HG03280 (cell line): ENCODE data around the gene EEF1G.
A peak's percentile ranks its signal among the peaks of the same experiment; 100 is the strongest.
"Not testable (repeated sequence)": the region's sequence is repeated elsewhere in the genome, so short reads cannot be mapped to it uniquely, and the experiment has no call there.

Experiments used
- ATAC-seq: cut with Tn5 transposase; IDR thresholded peaks from one replicate; pipeline ENCODE4 v1.9.1; 2021; ENCODE audit warnings: mild to moderate bottlenecking, moderate library complexity; ENCODE audit not compliant: unreplicated experiment

Gene EEF1G

DNA sequence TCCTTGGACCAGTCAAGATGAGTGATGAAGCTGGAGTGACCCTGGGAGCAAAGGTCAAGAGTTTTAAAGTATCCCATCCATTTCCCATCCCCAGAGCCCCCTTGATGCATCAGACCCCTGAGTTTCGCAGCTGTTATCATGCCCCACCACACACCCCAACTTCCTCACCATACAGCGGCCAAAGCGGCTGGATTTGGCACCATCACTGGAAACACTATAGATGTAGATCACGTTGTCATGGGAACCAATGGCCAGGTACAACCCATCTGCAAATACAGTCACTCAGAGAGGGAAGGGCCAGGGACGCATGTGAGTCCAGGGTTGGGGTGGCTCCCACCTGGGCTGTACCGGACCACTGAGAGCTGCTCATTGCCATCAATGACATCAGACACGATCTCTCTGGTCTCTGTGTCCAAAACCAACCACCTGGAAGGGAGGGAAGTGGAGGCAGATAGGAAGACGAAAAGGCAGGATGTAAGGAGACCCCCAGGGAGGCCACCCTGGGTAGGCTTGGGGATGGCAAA is 30.1 kb upstream of the EEF1G start:
- ATAC-seq, result no peak

DNA sequence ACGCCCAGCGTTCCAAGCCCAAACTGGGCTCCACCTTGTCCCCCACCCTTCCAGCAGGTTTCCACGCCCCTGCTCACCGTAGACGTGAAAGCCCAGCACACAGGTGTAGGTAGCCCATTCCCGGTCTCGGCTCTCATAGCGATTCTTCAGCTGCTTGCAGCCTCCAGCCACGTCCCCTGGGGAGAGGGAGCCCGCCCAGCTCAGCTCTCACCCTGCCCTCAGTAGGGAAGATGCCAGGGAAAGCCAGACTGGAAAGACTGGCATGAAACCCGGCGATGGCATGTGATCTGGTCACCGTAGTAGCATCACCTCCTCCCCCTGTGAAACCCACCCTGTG is 29.3 kb upstream of the EEF1G start:
- no peak for ATAC-seq

DNA sequence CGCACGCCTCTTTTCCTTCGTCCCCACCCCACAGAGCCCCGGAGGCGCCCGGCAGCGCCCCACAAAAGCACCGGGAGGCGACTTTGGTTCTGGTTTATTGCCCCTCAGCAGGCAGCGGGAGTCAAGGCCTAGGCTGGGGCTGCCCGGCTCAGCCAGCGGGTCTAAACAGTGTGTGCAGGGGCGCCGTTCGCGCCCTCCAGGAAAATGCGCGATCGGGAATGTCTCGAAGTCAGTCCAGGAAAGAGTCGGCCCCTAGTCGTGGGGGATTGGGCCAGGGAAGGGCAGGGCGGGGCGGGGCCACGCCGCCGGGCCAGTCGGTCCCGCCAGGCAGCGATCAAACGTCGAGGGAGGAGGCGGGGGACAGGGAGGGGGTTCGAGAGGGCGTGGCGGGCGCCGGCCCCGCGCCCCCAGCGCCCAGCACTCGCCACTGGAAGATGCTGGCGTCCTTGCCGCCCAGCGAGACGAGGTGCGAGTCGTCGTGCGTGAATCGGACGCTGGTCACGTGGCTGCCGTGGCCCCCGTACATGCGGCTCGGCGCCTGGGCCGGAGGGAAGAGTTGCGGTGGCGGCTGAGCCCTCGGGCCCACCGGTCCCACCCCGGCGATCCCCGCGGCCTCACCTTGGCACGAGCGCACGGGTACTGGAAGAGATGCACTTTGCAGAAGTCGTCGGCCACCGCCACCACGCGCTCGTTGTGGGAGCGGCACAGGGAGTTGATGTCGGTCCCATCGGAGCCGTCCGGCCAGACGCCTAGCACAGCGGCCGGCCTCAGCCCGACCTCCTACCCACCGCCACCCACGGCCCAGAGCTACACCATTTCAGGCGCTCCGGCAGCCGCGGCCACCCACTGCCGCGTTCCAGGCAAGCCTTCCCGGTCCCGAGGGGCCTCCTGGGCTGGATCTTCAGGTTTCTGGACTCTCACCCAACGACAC is 28.7 kb upstream of the EEF1G start:
- ATAC-seq, result no peak

DNA sequence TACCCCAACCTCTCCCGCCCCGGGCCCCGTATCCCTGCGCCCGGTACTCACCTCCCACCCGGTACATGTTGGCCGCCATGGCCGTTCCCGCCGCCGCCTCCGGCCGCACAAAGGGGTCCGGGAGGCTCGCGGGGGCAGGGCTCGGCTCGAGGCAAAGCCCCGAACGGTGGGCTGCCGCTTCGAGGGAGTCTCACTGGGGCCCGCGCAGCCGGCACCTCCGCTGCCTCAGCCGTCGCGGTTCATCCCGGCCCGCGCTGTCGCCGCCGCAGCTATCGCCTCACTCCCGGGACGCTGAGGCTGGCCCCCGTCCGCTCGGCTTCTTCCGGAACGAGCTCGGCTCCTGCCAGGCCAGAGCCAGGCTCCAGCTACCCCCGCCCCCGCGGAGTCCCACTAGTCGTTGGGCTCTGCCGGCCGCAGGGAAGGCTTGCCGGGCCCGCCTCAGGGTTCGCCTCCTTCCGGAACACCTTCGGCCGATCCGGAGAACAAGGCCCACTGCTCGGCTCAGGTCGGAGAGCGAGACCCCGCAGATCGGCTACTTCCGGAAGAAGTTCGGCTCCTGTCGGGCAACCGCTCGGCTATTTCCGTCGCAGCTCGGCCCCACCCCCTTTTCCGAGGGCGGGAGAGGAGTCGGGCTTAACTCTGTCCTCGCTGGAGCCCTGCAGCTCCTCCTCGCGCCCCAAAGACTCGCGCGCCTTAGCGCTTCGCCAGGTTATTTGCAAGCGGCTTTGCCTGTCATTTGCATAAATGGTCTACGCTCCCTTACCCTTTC is 27.9 kb upstream of the EEF1G start, which contains the start of gene MTA2:
MTA2 (minus strand) TSS at position 494 of the 769 bp plus-strand sequence; CDS start at position 79, 415 bp downstream.
- ATAC-seq, result peak; percentile 79

DNA sequence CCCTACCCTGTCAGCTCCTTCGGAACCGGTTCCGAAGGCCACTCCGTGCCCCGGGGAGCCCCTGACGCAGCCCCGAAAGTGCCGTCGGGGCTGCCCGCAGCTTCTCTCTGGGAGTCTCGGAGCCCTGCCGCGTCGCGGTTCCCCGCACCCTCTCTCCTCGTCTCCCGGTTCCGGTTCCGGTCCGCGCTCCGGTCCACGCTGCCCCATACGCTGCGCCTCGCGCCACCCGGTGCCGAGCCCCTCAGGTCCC is 27.4 kb upstream of the EEF1G start:
- ATAC-seq, result no peak

DNA sequence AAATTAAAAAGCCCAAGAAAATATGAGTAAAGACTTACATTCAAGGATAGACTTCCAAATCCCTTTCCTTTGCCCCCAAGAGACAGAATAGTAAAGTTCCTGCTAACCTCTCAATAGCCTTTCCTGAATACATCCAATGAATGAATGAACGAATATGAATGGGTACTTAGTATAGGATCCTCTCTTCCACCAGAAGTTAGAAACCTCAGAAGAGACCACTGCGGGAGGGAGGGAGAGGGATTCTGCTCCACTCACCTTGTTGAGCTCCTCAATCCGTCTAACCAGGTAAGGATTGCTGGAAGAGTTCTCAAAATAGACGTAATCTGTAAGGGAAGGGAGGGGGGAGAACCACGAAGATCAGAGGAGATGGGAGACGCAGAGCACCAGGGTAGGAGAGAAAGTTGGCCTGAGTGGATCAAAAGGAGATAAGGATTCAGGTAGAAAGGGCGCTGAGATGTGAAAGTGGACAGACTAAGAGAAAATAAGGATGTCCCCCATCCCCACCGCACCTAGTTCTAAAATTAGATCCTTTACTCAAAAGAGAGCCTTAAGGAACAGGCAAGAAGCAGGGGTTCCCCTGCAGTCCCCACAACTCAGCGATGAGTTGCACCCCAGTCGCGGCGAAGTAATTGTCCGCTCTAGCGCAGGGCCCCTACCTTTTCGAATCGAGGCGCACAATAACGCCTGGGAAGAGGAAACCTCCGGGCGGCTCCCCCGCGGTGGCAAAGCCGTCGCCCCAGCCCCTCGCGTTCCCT is 26.9 kb upstream of the EEF1G start:
- ATAC-seq, result no peak

DNA sequence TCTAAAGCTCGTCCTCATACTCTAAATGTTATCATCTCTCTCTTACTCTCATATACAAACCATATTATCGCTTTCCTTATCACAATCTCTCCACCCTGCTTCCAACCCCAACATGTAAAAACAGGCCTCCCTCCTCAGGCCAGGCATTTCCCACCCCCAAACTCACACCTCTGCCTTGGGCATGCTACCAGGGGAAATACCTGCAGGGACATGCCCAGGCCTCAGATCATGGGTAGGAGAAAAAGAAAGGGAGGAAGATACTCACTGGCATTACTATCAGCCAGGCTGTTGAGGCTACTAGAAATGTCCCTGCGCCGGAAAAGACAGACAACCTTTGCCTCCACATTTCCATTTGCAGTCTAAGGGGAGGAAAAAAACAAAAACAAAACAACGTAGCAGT is 26.2 kb upstream of the EEF1G start:
- ATAC-seq, result no peak

DNA sequence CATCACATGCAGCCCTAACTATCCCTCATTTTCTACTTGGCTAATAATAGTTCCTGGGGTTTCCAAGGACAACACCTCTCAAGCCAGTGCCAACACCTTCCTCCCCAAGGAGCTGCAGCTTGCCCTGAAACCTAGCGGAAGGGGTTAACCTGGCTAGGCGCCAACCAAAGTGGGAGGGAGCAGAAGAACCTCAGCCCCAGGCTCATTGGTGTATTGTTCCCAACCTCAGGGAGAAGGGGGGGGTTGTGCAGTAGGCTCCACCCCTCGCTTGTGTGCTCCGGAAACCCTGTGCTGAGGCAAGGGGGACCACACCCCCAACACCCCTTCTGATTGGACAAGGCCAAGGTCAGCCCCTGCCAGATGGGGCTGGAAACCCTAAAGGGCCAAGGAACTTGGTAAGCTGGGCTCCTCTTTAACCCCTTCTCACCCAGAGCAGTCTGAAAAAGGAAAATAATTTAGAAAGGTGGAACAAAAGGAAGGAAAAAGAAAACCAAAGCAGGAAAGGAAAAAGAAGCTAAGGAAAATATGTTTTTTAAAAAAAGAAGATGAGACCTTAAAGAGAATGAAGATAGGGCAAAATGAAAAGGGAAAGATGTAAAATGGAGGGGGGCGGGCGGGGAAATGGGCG is 25.5 kb upstream of the EEF1G start:
- peak; percentile 48 for ATAC-seq

DNA sequence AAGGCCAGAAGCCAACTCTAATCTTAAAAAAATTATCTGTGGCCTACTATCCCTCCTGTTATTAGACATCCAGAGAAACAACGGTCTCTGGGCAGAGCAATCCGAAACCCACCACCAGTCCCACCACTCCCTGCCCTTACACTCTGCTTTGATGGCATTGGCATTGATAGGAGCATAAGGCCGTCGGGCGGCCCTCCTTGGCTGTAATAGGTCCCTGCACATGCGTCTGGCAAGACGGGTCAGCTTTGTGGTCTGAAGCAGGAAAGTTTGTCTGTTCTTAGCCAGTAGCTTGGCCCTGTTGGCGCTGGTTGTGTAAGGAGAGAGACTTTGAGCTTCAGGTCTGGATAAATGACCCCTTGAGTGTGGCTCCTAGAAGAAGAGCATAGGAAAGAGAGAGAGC is 21.4 kb upstream of the EEF1G start:
- no peak for ATAC-seq

DNA sequence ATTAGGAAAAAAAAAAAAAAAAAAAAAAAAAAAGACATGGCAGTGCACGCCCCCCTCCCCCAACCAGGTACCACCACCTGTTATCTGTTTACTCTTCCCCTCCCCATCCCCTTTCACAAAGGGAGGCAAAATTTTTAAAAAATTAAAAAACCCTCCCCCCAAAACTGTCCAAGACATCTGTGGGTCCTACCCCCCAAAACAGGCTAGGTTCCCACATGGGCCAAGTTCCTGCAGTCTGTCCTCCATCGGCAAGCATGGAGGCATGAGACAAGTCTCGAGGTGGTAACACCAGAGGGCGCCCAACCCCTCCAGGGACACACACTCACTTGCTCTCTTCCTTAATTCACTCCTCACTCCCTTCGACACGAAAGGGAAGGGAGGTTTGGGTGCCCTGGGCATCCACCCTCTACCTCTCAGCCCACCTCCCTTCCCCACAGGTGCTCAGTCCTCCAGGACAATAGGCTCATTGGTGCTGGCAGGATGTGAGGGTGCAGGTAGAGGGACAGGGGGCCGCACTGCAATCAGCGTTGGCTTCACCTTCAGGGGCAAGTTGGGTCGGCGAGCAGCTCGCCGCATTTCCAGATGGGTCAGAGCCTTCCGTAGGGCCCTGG is 19.8 kb upstream of the EEF1G start:
- no peak for ATAC-seq

DNA sequence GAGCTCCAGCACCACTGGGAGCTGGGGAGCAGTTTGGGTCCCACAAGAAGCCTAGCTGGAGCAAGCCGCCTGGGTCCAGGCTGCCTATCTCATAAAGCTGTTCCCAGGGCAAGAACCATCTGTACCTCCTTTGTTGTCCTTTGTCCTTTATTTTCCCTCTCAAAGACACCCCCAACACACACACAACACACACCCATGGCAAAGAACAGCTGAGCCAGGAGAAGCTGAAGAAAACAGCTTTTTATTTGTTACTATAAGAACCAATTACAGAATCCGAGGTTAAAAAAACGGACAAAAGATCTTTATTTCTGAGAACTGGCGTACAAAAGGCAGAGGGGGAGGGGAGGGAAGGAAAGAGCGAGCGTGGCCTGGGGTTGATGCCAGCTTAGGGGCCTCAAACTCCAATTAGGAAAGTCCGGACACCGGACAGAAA is 19.3 kb upstream of the EEF1G start:
- no peak for ATAC-seq

DNA sequence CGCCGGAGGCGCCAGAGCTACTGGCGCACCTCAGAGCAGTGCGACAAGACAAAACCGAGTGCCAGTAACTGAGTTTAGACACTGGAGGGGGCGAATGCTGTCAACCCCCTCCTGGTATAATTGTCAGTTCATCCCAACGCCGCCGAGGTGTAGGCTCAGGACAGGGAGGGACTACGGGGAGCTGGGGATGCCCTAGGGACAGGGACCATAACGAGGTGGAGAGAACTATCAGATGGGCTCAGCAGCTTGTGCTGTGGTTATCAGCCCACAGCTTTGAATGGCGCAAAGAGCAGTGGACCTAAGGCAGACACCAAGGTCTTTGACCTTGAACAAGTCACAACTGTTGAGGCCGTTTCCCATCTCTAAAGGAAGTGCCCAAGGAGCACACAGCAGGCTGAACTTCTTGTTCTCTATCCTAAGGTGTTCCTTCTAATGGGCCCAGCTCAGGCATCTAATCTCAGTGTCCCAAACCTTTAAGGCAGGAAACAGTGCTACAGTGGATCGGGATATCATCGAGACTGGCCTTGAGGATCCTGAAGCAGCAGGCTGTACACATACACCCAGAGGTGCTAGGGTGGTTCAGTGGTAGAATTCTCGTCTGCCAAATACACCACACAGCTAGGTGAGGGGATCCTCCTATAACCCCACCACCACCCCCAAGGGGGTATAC is 18.6 kb upstream of the EEF1G start:
- ATAC-seq, result no peak

DNA sequence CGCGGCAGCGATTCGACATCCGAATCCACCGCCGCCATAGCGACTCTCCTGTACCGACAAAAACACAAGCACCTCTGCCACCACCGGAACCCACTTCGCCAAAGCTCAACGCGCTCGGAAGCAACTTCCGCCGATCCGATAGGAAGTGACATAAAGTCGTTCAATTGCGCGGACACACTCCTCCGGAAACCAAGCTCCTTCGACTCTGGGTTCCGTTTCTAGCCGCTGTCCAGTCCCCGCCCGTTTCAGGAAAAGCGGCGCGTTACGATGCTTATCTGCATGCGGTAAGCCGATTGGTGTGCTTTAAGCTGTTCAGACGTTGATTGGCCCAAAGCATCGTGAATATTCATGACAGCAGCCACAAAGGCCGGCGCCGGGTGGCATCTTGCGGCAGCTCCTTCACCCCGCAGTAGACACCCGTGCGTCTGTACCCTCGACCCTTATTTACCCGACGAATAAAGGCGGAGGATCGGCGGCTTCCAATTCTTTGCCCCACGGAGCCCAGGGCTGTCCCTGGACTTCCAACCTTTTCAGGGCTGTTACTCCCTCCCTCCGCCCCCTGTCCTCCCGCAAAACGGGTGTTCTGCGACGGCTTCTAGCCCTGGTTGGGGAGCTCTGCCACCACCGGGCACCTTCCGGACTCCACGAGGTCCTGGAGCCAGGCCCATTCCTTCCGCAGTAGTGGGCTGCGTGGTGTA is 17.9 kb upstream of the EEF1G start, which contains the start of gene TUT1:
TUT1 (minus strand) TSS at position 76 of the 698 bp plus-strand sequence; CDS start at position 38, 38 bp downstream.
- ATAC-seq, result peak; percentile 91

DNA sequence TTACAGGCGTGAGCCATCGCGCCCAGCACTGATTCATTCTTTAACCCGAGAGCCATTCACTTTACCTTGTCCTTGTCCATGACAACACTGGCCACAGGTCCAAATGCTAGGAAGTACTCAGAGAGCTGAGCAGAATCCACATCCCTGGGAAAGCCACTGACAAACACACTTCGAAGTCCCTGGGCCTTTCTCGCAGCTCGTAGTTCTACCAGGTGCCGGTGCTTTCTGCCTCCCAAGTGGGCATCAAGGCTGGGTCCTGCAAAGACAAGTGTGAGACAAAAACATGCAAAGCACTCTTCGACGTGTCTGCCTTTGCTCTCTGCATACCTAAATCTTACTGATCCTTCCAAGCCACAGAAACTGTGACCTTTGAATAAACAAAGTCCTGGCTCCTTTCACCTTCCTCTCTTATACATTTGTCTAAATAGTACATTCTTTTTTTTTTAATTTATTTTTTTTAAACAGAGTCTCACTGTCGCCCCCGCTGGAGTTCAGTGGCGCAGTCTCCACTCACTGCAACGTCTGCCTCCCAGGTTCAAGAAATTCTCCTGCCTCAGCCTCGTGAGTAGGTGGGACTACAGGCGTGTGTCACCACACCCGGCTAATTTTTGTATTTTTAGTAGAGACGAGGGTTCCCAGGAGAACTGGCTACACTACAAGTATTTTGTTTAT is 15.4 kb upstream of the EEF1G start:
- no peak for ATAC-seq

DNA sequence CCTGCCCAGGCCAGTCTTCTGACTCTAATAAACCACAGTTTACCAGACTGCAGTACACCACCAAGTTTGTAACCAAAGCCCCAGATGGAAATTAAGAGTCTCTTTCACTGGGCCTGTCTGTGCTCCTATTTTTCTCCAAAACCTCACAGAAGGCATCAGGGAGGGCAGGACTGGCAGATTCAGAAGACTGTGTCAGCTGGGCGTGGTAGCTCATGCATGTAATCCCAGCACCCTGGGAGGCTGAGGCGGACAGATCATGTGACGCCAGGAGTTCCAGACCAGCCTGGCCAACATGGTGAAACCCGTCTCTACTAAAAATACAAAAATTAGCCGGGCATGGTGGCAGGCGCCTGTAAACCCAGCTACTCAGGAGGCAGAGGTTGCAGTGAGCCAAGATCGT is 11.7 kb upstream of the EEF1G start:
- not testable (repeated sequence) for ATAC-seq

DNA sequence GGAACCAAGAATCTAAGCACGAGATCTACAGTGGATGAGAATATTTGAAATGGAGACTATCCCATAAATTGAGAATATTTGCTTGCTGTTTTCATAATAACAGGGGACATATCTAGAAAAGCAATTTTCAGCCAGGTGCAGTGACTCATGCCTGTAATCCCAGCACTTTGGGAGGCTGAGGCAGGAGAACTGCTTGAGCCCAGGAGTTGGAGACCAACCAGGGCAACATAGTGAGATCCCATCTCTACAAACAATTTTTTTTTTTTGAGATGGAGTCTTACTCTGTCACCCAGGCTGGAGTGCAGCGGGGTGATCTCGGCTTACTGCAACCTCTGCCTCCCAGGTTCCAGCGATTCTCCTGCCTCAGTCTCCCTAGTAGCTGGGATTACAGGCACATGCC is 8.0 kb upstream of the EEF1G start:
- not testable (repeated sequence) for ATAC-seq

DNA sequence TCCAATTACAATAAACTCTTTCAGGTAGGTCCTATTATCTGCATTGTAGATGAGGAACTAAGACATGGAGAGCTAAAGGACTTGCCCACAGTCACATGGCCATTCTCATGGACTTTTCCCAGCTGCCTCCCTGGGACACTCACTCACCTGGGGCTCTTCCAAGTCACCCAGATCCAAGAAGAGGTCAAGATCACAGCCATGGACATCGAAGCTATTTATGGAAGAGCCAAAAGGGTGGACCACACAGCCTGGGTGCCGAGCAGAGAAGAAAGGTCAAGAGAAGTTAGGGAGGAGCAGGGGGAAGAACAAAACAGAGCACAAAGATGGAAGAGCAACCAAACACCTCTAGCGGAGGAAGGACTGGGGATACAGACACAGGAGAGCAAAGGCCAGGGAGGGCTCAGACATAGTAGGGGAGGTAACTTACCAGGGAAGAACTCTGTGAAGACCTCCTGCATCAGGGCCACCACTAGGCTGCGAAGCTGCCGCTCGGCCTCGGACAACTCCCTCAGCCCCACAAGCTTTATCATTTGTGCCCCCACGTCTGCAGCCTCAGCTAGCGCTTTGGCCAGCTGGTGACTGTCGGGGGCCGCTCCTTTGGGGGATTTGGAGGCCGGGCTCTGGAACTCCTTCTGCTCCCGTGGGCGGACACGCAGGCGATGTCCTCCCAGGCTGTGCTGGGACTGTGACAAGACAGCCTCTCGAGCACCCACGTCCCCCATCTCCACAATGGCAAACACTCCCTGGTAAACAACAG is 7.4 kb upstream of the EEF1G start:
- no peak for ATAC-seq

DNA sequence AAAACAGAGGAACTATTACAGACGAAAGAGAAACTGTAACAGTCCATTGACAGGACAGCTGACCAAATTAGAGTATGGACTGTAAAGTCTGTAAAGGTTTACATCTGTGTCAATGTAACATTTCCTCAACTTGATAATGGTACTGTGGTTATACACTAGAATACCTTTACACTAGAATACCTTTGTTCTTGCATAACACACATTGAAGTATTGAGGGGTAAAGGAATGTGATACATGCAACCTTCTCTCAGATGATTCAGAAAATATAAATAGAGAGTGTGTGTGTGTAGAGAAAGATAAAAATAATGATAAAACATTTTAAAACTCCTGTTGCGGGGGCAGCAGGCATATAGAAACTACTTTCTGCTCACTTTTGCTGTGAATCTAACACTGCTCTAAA is 5.6 kb upstream of the EEF1G start:
- no peak for ATAC-seq
